IMR-90 (cell line): ENCODE measurements around the gene MARCHF9. TPM values are rescaled to one million over a fixed set of nuclear protein-coding genes. Genes with fewer than 3 reads are reported as not detected.

ENCODE experiments used
- ATAC-seq: fragments of 200-7000 bp; cut with Tn5 transposase; 2 replicates; pipeline ENCODE4 v1.9.1; 2020; ENCODE audit warnings: low read depth, mild to moderate bottlenecking, moderate library complexity
- BruUV-seq: library from RNA; stranded (reverse); fragments of 400-500 nt; replicated peaks from 2 replicates; lab custom pipeline; 2021; lab: Mats Ljungman, UMichigan
- CTCF ChIA-PET: fragments of 300-600 bp; formaldehyde crosslinking; extraction: SDS; loops from one replicate; lab custom pipeline; 2021; ENCODE audit warnings: antibody characterized with exemption; lab: Yijun Ruan, JAX
- POLR2A ChIA-PET: fragments of 300-600 bp; sonication (Branson Sonifier 250); formaldehyde crosslinking; loops from one replicate; lab custom pipeline; 2022; ENCODE audit warnings: antibody characterized with exemption; ENCODE audit not compliant: unreplicated experiment; lab: Charles Lee
- DNase-seq: peaks from one replicate; pipeline ENCODE4 v3.0.0; 2013
- H2AFZ ChIP-seq: replicated peaks from 2 replicates; pipeline ENCODE3; 2013; ENCODE audit warnings: low read length, mild to moderate bottlenecking; ENCODE audit not compliant: poor library complexity
- H2AK5ac ChIP-seq: 2 replicates; pipeline ENCODE4 v1.6.1; 2013; ENCODE audit warnings: low read depth, low read length, inconsistent platforms
- H2AK9ac ChIP-seq: replicated peaks from 2 replicates; pipeline ENCODE3; 2013; ENCODE audit warnings: mild to moderate bottlenecking, low read depth, low read length, moderate library complexity; ENCODE audit not compliant: poor library complexity
- H2BK120ac ChIP-seq: 2 replicates; pipeline ENCODE4 v1.6.1; 2013; ENCODE audit warnings: low read depth, low read length, inconsistent platforms
- H2BK15ac ChIP-seq: 3 replicates; pipeline ENCODE4 v1.6.1; 2013; ENCODE audit warnings: low read depth, low read length, inconsistent platforms
- H2BK20ac ChIP-seq: 2 replicates; pipeline ENCODE4 v1.6.1; 2013; ENCODE audit warnings: low read depth, mild to moderate bottlenecking, inconsistent platforms, low read length, moderate library complexity
- H2BK5ac ChIP-seq: 2 replicates; pipeline ENCODE4 v1.6.1; 2013; ENCODE audit warnings: mild to moderate bottlenecking, low read depth, low read length, inconsistent platforms; ENCODE audit not compliant: poor library complexity, severe bottlenecking
- H3K14ac ChIP-seq: replicated peaks from 2 replicates; pipeline ENCODE4 v1.6.1; 2013; ENCODE audit warnings: low read depth, low read length, inconsistent platforms
- H3K18ac ChIP-seq: 2 replicates; pipeline ENCODE4 v1.6.1; 2013; ENCODE audit warnings: low read depth, low read length, control low read depth
- H3K23ac ChIP-seq: 2 replicates; pipeline ENCODE4 v1.6.1; 2013; ENCODE audit warnings: low read depth, low read length, inconsistent platforms
- H3K27ac ChIP-seq: 2 replicates; pipeline ENCODE4 v1.5.1; 2013; ENCODE audit warnings: mild to moderate bottlenecking, control low read depth, low read length; ENCODE audit not compliant: insufficient read depth
- H3K27me3 ChIP-seq: 2 replicates; pipeline ENCODE4 v1.6.1; 2013; ENCODE audit warnings: low read length; ENCODE audit not compliant: control insufficient read depth, insufficient read depth
- H3K36me3 ChIP-seq: 2 replicates; pipeline ENCODE4 v1.6.1; 2013; ENCODE audit warnings: low read length, mixed read lengths; ENCODE audit not compliant: control insufficient read depth, insufficient read depth
- H3K4ac ChIP-seq: 2 replicates; pipeline ENCODE4 v1.6.1; 2013; ENCODE audit warnings: low read depth, low read length, inconsistent platforms
- H3K4me1 ChIP-seq: 2 replicates; pipeline ENCODE4 v1.6.1; 2013; ENCODE audit warnings: low read length, mixed read lengths; ENCODE audit not compliant: control insufficient read depth, insufficient read depth
- H3K4me2 ChIP-seq: 2 replicates; pipeline ENCODE4 v1.6.1; 2013; ENCODE audit warnings: low read depth, mild to moderate bottlenecking, control low read depth, low read length, moderate library complexity
- H3K4me3 ChIP-seq: 2 replicates; pipeline ENCODE4 v1.5.1; 2013; ENCODE audit warnings: low read depth, mild to moderate bottlenecking, control low read depth, low read length, moderate library complexity; ENCODE audit not compliant: insufficient read depth
- H3K56ac ChIP-seq: 2 replicates; pipeline ENCODE4 v1.6.1; 2013; ENCODE audit warnings: low read length, inconsistent platforms; ENCODE audit not compliant: insufficient read depth; ENCODE audit errors: extremely low read depth
- H3K79me1 ChIP-seq, 2 experiments: 2 replicates each; pipeline ENCODE4 v1.6.1; 2013; ENCODE audit warnings: low read length in 2 of 2, inconsistent platforms in 1 of 2, low read depth in 1 of 2
- H3K9ac ChIP-seq: 2 replicates; pipeline ENCODE4 v1.6.1; 2013; ENCODE audit warnings: low read depth, low read length, control low read depth
- H3K9me1 ChIP-seq: 2 replicates; pipeline ENCODE4 v1.6.1; 2013; ENCODE audit warnings: low read length, inconsistent platforms; ENCODE audit not compliant: insufficient read depth
- H3K9me3 ChIP-seq: 2 replicates; pipeline ENCODE4 v1.6.1; 2013; ENCODE audit warnings: low read length; ENCODE audit not compliant: control insufficient read depth, insufficient read depth
- H4K20me1 ChIP-seq: 2 replicates; pipeline ENCODE4 v1.6.1; 2013; ENCODE audit warnings: low read length, inconsistent platforms; ENCODE audit not compliant: insufficient read depth
- H4K5ac ChIP-seq: 2 replicates; pipeline ENCODE4 v1.6.1; 2013; ENCODE audit warnings: mild to moderate bottlenecking, low read depth, low read length, control low read depth
- H4K8ac ChIP-seq, 2 experiments: 2 replicates each; pipeline ENCODE4 v1.6.1; 2013; ENCODE audit warnings: low read depth in 2 of 2, low read length in 2 of 2, control low read depth in 1 of 2, inconsistent platforms in 1 of 2
- H4K91ac ChIP-seq: 2 replicates; pipeline ENCODE4 v1.6.1; 2013; ENCODE audit warnings: low read depth, low read length, inconsistent platforms; ENCODE audit not compliant: insufficient read depth
- CHD1 ChIP-seq: IDR thresholded peaks from 2 replicates; pipeline ENCODE4 v1.6.1; 2012; ENCODE audit warnings: low read depth, low read length, improper control_type of control experiment
- CTCF ChIP-seq: conservative IDR thresholded peaks from 2 replicates; pipeline ENCODE4 v1.5.1; 2012; ENCODE audit warnings: mild to moderate bottlenecking, low read depth, low read length, improper control_type of control experiment
- FOS ChIP-seq: fragments of 150-350 bp; IDR thresholded peaks from 2 replicates; pipeline ENCODE4 v1.6.1; 2016; ENCODE audit warnings: low read depth, low read length
- MXI1 ChIP-seq: IDR thresholded peaks from 2 replicates; pipeline ENCODE4 v1.6.1; 2012; ENCODE audit warnings: low read depth, mild to moderate bottlenecking, low read length, moderate library complexity, borderline replicate concordance
- NFE2L2 ChIP-seq: fragments of 150-350 bp; IDR thresholded peaks from 2 replicates; pipeline ENCODE4 v1.6.1; 2016; ENCODE audit warnings: low read depth, mild to moderate bottlenecking, low read length
- RFX5 ChIP-seq: IDR thresholded peaks from 2 replicates; pipeline ENCODE4 v1.8.0; 2012; ENCODE audit warnings: low read depth, mild to moderate bottlenecking, low read length, moderate library complexity
- WGBS, 2 experiments: methylation state at CpG; one replicate each; pipeline versions ENCODE4 v1.1.5 to v1.1.7; 2013; ENCODE audit warnings: missing lambda C conversion rate in 2 of 2; ENCODE audit not compliant: insufficient read length in 1 of 2; ENCODE audit errors: extremely low coverage in 2 of 2; 5-methylcytosine and 5-hydroxymethylcytosine counted together
- dilution Hi-C: fragments of 300-500 bp; cut with HindIII; formaldehyde crosslinking; loops from one replicate; pipeline ENCODE4 v1.14.3; 2018; ENCODE audit warnings: low sequenced_read_pairs; ENCODE audit not compliant: unreplicated experiment
- in situ Hi-C: fragments of 300-500 bp; cut with MboI; formaldehyde crosslinking; loops from 3 replicates; pipeline ENCODE4 v1.14.3; 2019; ENCODE audit warnings: low sequenced_read_pairs, inconsistent platforms, mixed read lengths
- intact Hi-C: fragments of 100-400 bp; cut with micrococcal nuclease; formaldehyde crosslinking; loops from 2 replicates; pipeline ENCODE4 v1.10.0; 2022
- polyA plus RNA-seq, 3 experiments: library from polyadenylated mRNA; depleted of rRNA; stranded (reverse); fragments of >200 nt; gene quantifications; 2 replicates each; pipeline ENCODE4 v1.2.3, GENCODE V29; 2012; ENCODE audit warnings: low replicate concordance in 1 of 3
- total RNA-seq: library from RNA; depleted of rRNA; stranded (reverse); fragments of >200 nt; gene quantifications from 2 replicates; pipeline ENCODE4 v1.2.3, GENCODE V29; 2012

The MARCHF9 gene
- total and polyA plus RNA-seq, 2 of the 4 experiments (the other 2 are of a cell fraction) = 1.1 to 5.4 TPM

GRCh38 chr12:57726884-57727757 is 27.8 kb upstream of the MARCHF9 start:
- Histone ChIP-seq H3K27ac (peak overlapping the region; percentile 61), H3K9ac (peak overlapping the region; percentile 92; the same call in 1 of the 2 replicates), H3K23ac (peak overlapping the region; percentile 75), H3K36me3 (peaks cover 6% of the 10 kb centered on the region; the same call in 1 of the 2 replicates), H4K8ac (peak overlapping the region; percentile 92 to 96), H3K4ac (peak overlapping the region; percentile 89), H3K9me1 (peaks cover 6% of the 10 kb centered on the region; the same call in 1 of the 2 replicates), H3K18ac (peak overlapping the region; percentile 45), H3K4me1 (0 out of 2 replicates have a peak, but pooled peaks cover 4% of the 10 kb centered on the region), H4K20me1 (peaks cover 9% of the 10 kb centered on the region; the same call in 1 of the 2 replicates), H2AFZ (peak overlapping the region; percentile 100), H2AK9ac (peak overlapping the region; percentile 99), H4K5ac (peak overlapping the region; percentile 40), H3K14ac (peak overlapping the region; percentile 90; the same call in 1 of the 2 replicates), H3K9me3 (no peaks in the 10 kb centered on the region), H4K91ac (peak overlapping the region; percentile 82), H3K27me3 (peaks cover 12% of the 10 kb centered on the region; the same call in 1 of the 2 replicates), H3K4me3 (peak overlapping the region; percentile 70), H3K4me2 (peak overlapping the region; percentile 77), H2BK5ac (peak overlapping the region; percentile 74), H2BK120ac (peak overlapping the region; percentile 27), H2BK20ac (no peak overlapping the region), H2AK5ac (peak overlapping the region; percentile 65; the same call in 1 of the 2 replicates), H3K79me1 (peaks cover 0 to 17% of the 10 kb centered on the region in 2 experiments; a peak in 1 of 4 replicates), H2BK15ac (no peak overlapping the region), H3K56ac (0 out of 2 replicates have a peak overlapping the region, but pooled peaks have one; percentile 23)
- ATAC-seq = peak; percentile 7
- intact Hi-C loops (no loop called here), in situ Hi-C loops (no loop called here), dilution Hi-C loops (no loop called here)
- no TSS peak for BruUV-seq
- TF ChIP-seq RFX5 (no peak), MXI1 (0 out of 2 replicates have a peak, but pooled peaks have one; percentile 39), CHD1 (no peak), FOS (no peak), CTCF (peak; percentile 19; the same call in 1 of the 2 replicates), NFE2L2 (no peak)
- DNase-seq = no peak
- ChIA-PET CTCF (interaction anchor here (1.2 kb wide), 1 partner anchor 13 kb away, joined by 3 read pairs; no protein-coding TSS in a partner anchor), POLR2A (no interaction called here)
- WGBS, 2 experiments = 16% methylated on average over 53 of the region's 76 CpGs; no CpG with 5 or more reads in 1 of the 2 experiments
